Suppressor macrophage (primary cell): ENCODE results near the gene GJC1.

Experiments used
- DNase-seq, 4 experiments: peaks; one replicate each; pipeline ENCODE4 v3.0.0-alpha.2; 2020 to 2022
- total RNA-seq, 17 experiments: gene quantifications; one replicate each; lab custom pipeline; 2026; ENCODE audit warnings: mixed read lengths in 6 of 17, inconsistent platforms in 3 of 17; lab: John Stamatoyannopoulos, UW

GJC1 gene
- total RNA-seq: 0.22 to 4.7 (median 1.3) reads per million in 17 experiments

- peak; percentile 10 to 54 (median 28) for DNase-seq
These were observed at the start of gene GJC1 for GRCh38 chr17:44829523-44830358. GJC1 (minus strand) TSS chr17:44830287; CDS start chr17:44805817, 24,470 bp downstream.

- no peak for DNase-seq
These were observed 49.3 kb upstream of the GJC1 start for GRCh38 chr17:44879376-44879775.

DNA sequence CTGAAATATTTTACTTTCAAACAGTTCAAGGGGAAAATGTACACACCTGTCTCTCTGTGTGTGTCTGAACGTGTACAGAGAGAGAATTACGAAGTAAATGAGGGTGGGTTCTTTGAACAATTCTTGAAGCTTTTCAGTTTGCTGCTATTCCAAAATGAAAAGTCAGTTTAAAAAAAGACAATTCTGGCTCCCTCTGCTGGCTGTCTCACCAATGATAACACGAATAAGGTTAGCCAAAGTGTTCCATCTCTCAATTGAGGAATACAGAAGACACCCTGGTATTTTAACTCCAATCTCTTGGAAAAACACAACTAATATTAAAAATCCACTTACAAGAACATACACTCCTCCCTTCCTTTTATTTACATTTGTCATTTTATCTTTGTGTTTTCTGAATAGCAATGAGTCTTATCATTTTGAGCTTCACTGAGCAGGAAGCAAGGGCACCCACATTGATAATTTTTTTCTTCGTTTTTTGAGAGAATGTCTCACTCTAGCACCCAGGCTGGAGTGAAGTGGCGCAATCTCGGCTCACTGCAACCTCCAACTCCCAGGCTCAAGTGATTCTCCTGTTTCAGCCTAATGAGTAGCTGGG is 48.6 kb upstream of the GJC1 start:
- peak; percentile 46 to 60 (median 50) for DNase-seq

DNA sequence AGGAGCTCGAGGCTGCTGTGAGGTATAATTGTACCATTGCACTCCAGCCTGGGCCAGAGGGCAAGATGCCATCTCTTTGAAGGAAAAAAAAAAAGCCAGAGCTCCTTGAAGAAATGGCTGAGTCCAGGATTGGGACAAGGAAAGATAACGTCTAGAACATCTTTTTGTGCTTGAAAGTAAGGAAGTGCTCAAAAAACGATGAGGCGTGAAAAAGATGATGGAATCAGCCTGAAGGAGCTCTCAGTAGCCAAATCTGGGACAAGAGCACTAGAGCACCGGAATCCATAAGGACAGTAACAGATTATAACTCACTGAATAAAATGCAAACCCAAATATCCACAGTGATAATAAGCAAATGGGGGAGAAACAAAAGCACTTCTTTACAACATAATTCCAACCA is 47.0 kb upstream of the GJC1 start:
- DNase-seq: no peak

GRCh38 chr17:44875761-44876160 is 45.7 kb upstream of the GJC1 start:
- DNase-seq: no peak

DNA sequence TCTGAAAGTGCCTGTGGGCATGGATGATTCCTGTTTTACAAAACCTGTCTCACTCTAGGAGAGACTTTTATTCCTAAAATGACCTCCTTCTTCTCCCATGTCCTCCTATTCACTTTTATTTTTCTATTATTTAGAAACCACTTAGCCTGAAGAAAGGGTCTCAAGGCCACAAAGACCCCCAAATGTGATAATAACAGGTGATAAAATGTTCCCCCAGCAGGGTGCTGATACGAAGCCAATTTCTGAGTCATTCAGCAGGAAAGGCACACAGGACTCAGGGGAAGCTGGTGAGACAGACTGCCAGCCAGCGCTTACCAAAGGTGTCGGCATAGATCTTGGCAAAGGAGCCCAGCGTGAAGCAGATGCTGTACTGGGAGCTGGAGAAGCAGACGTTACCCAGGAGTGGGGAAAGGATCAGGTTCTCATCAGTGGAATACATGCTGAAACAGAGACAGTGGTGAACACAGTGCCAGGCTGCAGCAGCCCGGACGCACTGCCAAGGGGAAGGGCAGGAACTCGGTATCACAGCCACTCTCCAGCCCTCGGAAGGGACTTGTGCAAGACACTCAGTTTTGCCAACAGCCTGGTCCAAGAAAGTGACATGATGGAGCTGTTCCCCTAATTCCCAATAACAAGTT is 42.2 kb upstream of the GJC1 start:
- no peak for DNase-seq

DNA sequence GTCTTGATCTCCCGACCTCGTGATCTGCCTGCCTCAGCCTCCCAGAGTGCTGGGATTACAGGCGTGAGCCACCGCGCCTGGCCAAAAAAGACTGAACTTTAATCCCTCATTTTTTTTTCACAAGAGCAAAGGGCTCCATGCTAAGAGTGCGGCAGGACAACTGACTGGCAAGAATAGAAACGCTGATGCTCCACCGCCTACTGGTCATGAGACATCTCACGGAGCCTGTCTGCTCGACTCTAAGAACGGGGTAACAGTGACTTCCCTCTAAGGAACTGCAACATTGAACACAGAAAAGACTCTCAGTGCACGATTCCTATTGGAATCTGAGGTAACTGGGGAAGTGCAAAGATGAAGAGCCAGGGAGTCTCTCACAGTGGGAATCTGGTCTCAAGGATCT is 41.5 kb upstream of the GJC1 start:
- peak in 1 of 4 experiments; percentile 9 for DNase-seq

GRCh38 chr17:44867841-44868240 is 37.8 kb upstream of the GJC1 start:
- DNase-seq: no peak

- no peak for DNase-seq
These were observed 35.8 kb upstream of the GJC1 start for GRCh38 chr17:44865931-44866330.

- DNase-seq: peak; percentile 79 to 85 (median 80)
These were observed 35.2 kb upstream of the GJC1 start for GRCh38 chr17:44865231-44865660.

GRCh38 chr17:44864831-44865230 is 34.7 kb upstream of the GJC1 start:
- no peak for DNase-seq

DNA sequence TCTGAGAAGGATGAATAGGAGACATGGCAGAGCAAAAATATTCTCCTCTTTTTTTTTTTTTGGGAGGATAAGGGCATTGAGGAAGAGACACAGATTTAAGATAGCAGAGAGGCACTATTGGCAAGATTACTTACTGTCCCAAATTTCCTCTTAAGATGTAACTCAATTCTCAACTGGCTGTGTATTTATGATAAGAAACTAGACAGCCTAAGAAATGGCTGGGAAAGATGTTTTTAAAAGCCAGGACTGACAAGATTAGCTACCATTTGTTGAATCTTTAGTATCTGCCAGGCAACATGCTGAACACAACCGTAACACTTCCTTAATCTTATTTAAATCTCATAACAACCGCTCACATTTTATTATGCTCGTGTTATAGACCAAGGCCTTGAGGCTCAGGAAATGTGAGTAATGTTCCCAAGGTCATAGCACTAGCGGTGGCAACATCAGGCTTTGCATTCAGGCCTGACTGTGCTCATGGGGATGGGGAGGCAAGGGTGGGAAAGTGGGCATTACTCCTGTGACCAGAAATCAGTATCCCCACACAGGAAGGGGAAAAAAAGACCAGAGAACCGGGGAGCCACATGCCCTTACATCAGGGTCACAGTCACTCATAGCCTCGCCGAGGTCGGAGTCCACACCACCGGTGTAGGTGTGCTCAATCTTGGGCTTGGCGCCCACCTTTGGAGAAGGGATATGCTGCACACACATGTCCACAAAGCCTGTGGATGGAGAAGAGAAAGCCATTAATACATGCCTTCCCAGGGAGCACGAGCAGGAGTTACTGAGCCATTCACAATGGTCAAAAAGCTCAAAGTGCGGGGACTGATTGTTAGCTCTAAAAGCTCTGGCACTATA is 33.2 kb upstream of the GJC1 start:
- DNase-seq: no peak

- no peak for DNase-seq
These were observed 32.3 kb upstream of the GJC1 start for GRCh38 chr17:44862278-44862914.

- no peak for DNase-seq
These were observed 29.6 kb upstream of the GJC1 start for GRCh38 chr17:44859701-44860100.

- DNase-seq: no peak
These were observed 24.1 kb upstream of the GJC1 start for GRCh38 chr17:44854192-44854591.

DNA sequence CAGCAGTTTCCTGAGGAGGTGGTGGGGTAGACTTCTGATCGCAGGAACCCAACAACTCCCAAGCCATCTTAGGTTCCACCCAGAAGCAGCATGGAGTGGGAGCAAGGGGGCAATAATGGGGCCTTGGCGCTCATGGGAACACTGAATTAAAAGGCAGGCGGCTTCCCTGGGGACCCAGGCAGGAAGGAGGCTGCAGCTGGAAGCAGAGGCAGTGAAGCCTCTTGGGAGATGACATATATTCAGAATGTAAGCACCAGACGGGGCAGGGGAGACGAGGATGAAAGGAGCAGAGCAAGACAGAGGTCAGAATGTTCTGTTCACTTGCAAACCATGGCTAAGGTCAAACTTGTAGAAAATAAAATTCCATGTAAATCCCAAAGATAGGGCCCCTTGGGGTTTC is 20.5 kb upstream of the GJC1 start:
- no peak for DNase-seq

GRCh38 chr17:44850025-44850424 is 19.9 kb upstream of the GJC1 start:
- no peak for DNase-seq

GRCh38 chr17:44848961-44849489 is 18.9 kb upstream of the GJC1 start:
- DNase-seq: no peak

DNA sequence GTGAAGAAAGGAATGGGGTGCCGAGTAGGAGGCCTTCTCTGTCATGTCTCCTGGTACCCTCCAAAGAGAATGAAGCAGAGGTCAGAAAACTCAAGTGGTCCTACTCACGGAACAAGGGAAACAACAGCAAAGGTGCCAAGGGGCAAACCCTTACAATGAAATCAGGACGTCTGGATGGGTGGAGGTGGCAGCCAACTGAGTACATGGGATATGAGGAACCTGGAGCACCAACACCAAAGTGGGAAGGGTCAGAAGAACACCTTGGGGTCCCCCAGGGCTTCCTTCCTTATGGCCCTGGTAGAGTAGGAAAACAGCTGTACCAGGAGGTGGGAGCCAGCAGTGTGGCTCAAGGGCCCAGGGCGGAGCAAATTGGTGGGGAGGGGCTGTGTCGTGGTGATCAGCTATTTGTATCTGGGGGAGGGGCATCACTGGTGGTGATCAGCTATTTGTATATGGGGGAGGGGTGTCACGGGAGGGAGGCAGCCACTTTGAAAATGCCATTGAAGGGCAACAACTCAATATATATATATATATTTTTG is 18.2 kb upstream of the GJC1 start:
- DNase-seq: no peak

GRCh38 chr17:44847586-44847985 is 17.5 kb upstream of the GJC1 start, which contains the start of gene HIGD1B:
HIGD1B (plus strand) TSS chr17:44847883; CDS start chr17:44848153, 270 bp downstream.
- no peak for DNase-seq

DNA sequence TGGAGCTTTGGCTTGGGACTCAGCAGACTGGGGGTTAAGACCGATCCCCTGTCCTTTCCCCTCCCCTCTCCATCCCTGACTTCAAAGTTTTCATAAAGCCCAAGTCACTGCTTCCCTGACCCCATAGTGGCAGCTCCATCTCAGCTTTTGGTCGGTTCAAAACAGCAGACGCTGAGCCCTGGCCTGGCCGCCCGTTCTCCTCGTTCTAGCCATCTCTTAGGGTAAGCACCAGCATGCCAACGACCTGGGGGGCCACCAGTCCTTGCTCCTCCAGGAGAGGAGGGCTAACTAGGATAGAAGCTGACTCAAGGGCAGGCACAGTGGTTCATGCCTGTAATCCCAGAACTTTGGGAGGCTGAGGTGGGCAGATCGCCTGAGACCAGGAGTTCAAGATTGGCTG is 16.1 kb upstream of the GJC1 start:
- no peak for DNase-seq
